DOHH2 (cell line): ENCODE measurements around the gene TMEM164.

ENCODE experiments used
- EZH2phosphoT487 ChIP-seq: fragments of 200-600 bp; sonication (generic); IDR thresholded peaks from 2 replicates; pipeline ENCODE4 v1.6.1; 2017; ENCODE audit warnings: borderline replicate concordance, mild to moderate bottlenecking, antibody characterized with exemption, low read length, moderate library complexity, mixed read lengths
- TF ChIP-seq, protein P1 (sequence below): fragments of 200-600 bp; sonication (generic); IDR thresholded peaks from one replicate; pipeline ENCODE4 v1.5.1; 2014; ENCODE audit warnings: antibody characterized with exemption, mild to moderate bottlenecking, low read depth, low read length; ENCODE audit not compliant: poor library complexity, severe bottlenecking

DNA sequence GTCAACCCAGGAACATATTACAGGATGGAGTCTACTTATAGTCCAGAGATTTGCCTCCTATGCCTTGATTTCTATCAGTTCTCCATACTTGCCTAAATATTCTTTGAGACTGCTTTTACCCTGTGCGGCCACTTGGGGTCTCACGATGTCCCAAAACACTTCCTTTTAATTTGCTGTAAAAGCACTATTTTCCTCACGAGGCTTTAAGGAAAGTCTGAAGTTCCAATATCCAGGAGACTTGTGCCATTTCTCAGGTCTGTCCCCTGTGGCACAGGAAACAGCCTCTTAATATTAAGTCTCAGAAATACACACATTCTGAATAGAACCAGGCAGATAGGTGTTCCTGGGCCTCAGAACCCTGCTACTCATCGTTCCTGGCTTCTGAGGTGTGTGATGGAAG, 142.9 kb downstream of the TMEM164 start:
- TF ChIP-seq, protein P1, sequence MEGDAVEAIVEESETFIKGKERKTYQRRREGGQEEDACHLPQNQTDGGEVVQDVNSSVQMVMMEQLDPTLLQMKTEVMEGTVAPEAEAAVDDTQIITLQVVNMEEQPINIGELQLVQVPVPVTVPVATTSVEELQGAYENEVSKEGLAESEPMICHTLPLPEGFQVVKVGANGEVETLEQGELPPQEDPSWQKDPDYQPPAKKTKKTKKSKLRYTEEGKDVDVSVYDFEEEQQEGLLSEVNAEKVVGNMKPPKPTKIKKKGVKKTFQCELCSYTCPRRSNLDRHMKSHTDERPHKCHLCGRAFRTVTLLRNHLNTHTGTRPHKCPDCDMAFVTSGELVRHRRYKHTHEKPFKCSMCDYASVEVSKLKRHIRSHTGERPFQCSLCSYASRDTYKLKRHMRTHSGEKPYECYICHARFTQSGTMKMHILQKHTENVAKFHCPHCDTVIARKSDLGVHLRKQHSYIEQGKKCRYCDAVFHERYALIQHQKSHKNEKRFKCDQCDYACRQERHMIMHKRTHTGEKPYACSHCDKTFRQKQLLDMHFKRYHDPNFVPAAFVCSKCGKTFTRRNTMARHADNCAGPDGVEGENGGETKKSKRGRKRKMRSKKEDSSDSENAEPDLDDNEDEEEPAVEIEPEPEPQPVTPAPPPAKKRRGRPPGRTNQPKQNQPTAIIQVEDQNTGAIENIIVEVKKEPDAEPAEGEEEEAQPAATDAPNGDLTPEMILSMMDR, result peak; percentile 51
- no peak for TF ChIP-seq EZH2phosphoT487
